ENCODE data around the gene CAP1. TPM values are rescaled to one million over a fixed set of nuclear protein-coding genes. Genes with fewer than 3 reads are reported as not detected.
A peak's percentile ranks its signal among the peaks of the same experiment; 100 is the strongest.

CAP1 gene
- polyA plus RNA-seq, 3 donors, result 400 to 941 (median 876) TPM

GRCh38 chr1:40045182-40045581, 4.7 kb downstream of the CAP1 start:
- peaks cover 0 to 2% (median 0%) of the 10 kb centered on the region in 7 donors for H3K9me3 Mint-ChIP-seq
- H3K27me3 ChIP-seq (ENCODE audit: control insufficient read depth in 2 of 2, insufficient read depth in 2 of 2, low read length in 2 of 2), result no peaks in the 10 kb centered on the region
- H4K20me1 ChIP-seq (ENCODE audit: insufficient read depth, low read length), result peaks cover 96% of the 10 kb centered on the region
- DNase-seq, result no peak
- H3K27ac Mint-ChIP-seq, result peak overlapping the region; percentile 15 to 83 (median 76)
- TF ChIP-seq, protein P1, sequence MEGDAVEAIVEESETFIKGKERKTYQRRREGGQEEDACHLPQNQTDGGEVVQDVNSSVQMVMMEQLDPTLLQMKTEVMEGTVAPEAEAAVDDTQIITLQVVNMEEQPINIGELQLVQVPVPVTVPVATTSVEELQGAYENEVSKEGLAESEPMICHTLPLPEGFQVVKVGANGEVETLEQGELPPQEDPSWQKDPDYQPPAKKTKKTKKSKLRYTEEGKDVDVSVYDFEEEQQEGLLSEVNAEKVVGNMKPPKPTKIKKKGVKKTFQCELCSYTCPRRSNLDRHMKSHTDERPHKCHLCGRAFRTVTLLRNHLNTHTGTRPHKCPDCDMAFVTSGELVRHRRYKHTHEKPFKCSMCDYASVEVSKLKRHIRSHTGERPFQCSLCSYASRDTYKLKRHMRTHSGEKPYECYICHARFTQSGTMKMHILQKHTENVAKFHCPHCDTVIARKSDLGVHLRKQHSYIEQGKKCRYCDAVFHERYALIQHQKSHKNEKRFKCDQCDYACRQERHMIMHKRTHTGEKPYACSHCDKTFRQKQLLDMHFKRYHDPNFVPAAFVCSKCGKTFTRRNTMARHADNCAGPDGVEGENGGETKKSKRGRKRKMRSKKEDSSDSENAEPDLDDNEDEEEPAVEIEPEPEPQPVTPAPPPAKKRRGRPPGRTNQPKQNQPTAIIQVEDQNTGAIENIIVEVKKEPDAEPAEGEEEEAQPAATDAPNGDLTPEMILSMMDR (IDR thresholded peaks at IDR 0.05), result no peak
- peaks cover 33 to 57% of the 10 kb centered on the region in 2 donors for H3K36me3 Mint-ChIP-seq
- H2AFZ ChIP-seq (ENCODE audit: insufficient read depth, low read depth, low read length, poor library complexity, severe bottlenecking), result no peak overlapping the region
- H3K4me3 ChIP-seq (replicated peaks in 1 of 3; ENCODE audit: low read depth in 2 of 3, low read length in 3 of 3), result no peak overlapping the region
- intact Hi-C loops (cut with micrococcal nuclease), result no loop called here
- H3K4me1 ChIP-seq (ENCODE audit: control insufficient read depth in 1 of 2, insufficient read depth in 2 of 2, low read length in 2 of 2), result peaks cover 82 to 90% of the 10 kb centered on the region in 2 donors
- peak overlapping the region in 1 of 2 donors; percentile 39 for H3K27ac ChIP-seq (ENCODE audit: low read depth in 1 of 2, low read length in 2 of 2)
- H3K4me1 Mint-ChIP-seq, result peaks cover 82% of the 10 kb centered on the region
- peaks cover 12 to 44% of the 10 kb centered on the region in 2 donors for H3K36me3 ChIP-seq (replicated peaks in 1 of 2; ENCODE audit: control insufficient read depth in 1 of 2, insufficient read depth in 2 of 2, low read length in 2 of 2)
- WGBS (ENCODE audit: insufficient coverage), result 100% methylated on average over 2 of the region's 4 CpGs
- no peak overlapping the region for H3K9ac ChIP-seq (ENCODE audit: insufficient read depth, low read length, poor library complexity, severe bottlenecking)
- H3K4me2 ChIP-seq (replicated peaks; ENCODE audit: extremely low read depth, low read length, poor library complexity, severe bottlenecking), result peak overlapping the region; percentile 17
- no peaks in the 10 kb centered on the region for H3K9me3 ChIP-seq (replicated peaks in 1 of 2; ENCODE audit: control insufficient read depth in 1 of 2, insufficient read depth in 1 of 2, low read length in 2 of 2)
- peak overlapping the region in 1 of 2 donors; percentile 69 for H3K4me3 Mint-ChIP-seq
- H3K27me3 Mint-ChIP-seq (ENCODE audit: low read depth in 3 of 3), result peaks cover 0 to 1% (median under 1%) of the 10 kb centered on the region in 3 donors
- peaks cover 98% of the 10 kb centered on the region for H3K79me2 ChIP-seq (ENCODE audit: insufficient read depth, low read length)

DNA sequence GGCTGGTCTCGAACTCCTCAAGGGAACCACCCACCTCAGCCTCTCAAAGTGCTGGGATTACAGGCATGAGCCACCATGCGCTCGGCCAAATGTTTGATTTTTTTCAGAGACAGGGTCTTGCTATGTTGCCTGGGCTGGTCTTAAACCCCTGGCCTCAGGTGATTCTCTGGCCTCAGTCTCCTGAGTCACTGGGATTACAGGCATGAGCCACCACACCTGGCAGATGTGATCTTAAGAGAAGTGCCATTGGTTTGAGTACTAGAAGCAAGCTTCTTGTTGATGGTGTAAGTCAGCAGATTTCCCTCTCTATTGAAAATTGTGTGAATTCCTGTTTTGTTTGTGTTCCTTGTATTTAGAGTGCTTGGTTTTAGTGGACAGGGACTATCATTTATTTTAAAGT, 5.2 kb downstream of the CAP1 start:
- Histone ChIP-seq H3K4me3 (replicated peaks in 1 of 3; ENCODE audit: low read depth in 2 of 3, low read length in 3 of 3) (no peak overlapping the region), H3K36me3 (replicated peaks in 1 of 2; ENCODE audit: control insufficient read depth in 1 of 2, insufficient read depth in 2 of 2, low read length in 2 of 2) (peaks cover 12 to 46% of the 10 kb centered on the region in 2 donors), H2AFZ (ENCODE audit: insufficient read depth, low read depth, low read length, poor library complexity, severe bottlenecking) (no peak overlapping the region), H3K9me3 (replicated peaks in 1 of 2; ENCODE audit: control insufficient read depth in 1 of 2, insufficient read depth in 1 of 2, low read length in 2 of 2) (no peaks in the 10 kb centered on the region), H3K4me2 (replicated peaks; ENCODE audit: extremely low read depth, low read length, poor library complexity, severe bottlenecking) (peak overlapping the region; percentile 17), H3K4me1 (ENCODE audit: control insufficient read depth in 1 of 2, insufficient read depth in 2 of 2, low read length in 2 of 2) (peaks cover 87 to 96% of the 10 kb centered on the region in 2 donors), H4K20me1 (ENCODE audit: insufficient read depth, low read length) (peaks cover 100% of the 10 kb centered on the region), H3K79me2 (ENCODE audit: insufficient read depth, low read length) (peaks cover 100% of the 10 kb centered on the region), H3K27ac (ENCODE audit: low read depth in 1 of 2, low read length in 2 of 2) (peak overlapping the region in 1 of 2 donors; percentile 39), H3K9ac (ENCODE audit: insufficient read depth, low read length, poor library complexity, severe bottlenecking) (no peak overlapping the region), H3K27me3 (ENCODE audit: control insufficient read depth in 2 of 2, insufficient read depth in 2 of 2, low read length in 2 of 2) (no peaks in the 10 kb centered on the region)
- TF ChIP-seq, protein P1 (IDR thresholded peaks at IDR 0.05), result no peak
- DNase-seq, result no peak
- intact Hi-C loops (cut with micrococcal nuclease), result no loop called here
- Mint-ChIP-seq H3K9me3 (peaks cover 0 to 2% (median 0%) of the 10 kb centered on the region in 7 donors), H3K27me3 (ENCODE audit: low read depth in 3 of 3) (peaks cover 0 to 1% (median 0%) of the 10 kb centered on the region in 3 donors), H3K36me3 (peaks cover 35 to 57% of the 10 kb centered on the region in 2 donors), H3K27ac (peak overlapping the region; percentile 15 to 83 (median 75)), H3K4me1 (peaks cover 87% of the 10 kb centered on the region), H3K4me3 (peak overlapping the region; percentile 20 to 69)
- 88% methylated on average over 3 of the region's 3 CpGs for WGBS (ENCODE audit: insufficient coverage)

All from CD14-positive monocyte (primary cell).